Loucy (cell line): ENCODE data around the gene LRCH3.
"Not testable (repeated sequence)": the region's sequence is repeated elsewhere in the genome, so short reads cannot be mapped to it uniquely, and the experiment has no call there.

Experiments used
- CTCF ChIP-seq: fragments of 200-600 bp; sonication (generic); conservative IDR thresholded peaks from 2 replicates; pipeline ENCODE4 v1.5.1; 2014; ENCODE audit warnings: mild to moderate bottlenecking, antibody characterized with exemption, low read length
- EZH2phosphoT487 ChIP-seq: fragments of 200-600 bp; IDR thresholded peaks from 2 replicates; pipeline ENCODE4 v1.6.1; 2018; ENCODE audit warnings: antibody characterized with exemption, mild to moderate bottlenecking, moderate library complexity, borderline replicate concordance

DNA sequence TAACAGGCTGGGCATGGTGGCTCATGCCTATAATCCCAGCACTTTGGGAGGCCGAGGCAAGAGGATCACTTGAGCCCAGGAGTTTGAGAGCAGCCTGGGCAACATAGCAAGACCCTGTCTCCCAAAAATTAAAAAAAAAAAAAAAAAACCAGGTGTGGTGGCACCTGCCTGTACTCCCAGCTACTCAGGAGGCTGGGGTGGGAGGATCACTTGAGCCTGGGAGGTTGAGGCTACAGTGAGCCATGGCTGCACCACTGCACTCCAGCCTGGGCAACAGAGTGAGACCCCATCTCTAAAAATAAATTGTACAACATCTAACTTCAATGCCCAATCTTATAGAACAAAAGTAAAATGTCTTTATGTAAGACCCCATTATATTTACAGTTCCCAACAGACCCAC lies 95.0 kb downstream of the LRCH3 start:
- not testable (repeated sequence) for TF ChIP-seq CTCF, EZH2phosphoT487
